OCI-LY1 (cell line): Measurements from ENCODE around the gene DDX51.

ENCODE experiments used
- EZH2 ChIP-seq: fragments of 200-600 bp; sonication (generic), shearing (Covaris generic); IDR thresholded peaks from 2 replicates; pipeline ENCODE4 v1.8.0; 2017; ENCODE audit warnings: borderline replicate concordance, mixed run types, mild to moderate bottlenecking, antibody characterized with exemption, low read length, moderate library complexity, mixed read lengths
- TF ChIP-seq, protein P1 (sequence below): fragments of 200-600 bp; sonication (generic), shearing (Covaris generic); IDR thresholded peaks from 2 replicates; pipeline ENCODE4 v1.5.1; 2017; ENCODE audit warnings: mild to moderate bottlenecking, antibody characterized with exemption, low read length, moderate library complexity, mixed read lengths

DNA sequence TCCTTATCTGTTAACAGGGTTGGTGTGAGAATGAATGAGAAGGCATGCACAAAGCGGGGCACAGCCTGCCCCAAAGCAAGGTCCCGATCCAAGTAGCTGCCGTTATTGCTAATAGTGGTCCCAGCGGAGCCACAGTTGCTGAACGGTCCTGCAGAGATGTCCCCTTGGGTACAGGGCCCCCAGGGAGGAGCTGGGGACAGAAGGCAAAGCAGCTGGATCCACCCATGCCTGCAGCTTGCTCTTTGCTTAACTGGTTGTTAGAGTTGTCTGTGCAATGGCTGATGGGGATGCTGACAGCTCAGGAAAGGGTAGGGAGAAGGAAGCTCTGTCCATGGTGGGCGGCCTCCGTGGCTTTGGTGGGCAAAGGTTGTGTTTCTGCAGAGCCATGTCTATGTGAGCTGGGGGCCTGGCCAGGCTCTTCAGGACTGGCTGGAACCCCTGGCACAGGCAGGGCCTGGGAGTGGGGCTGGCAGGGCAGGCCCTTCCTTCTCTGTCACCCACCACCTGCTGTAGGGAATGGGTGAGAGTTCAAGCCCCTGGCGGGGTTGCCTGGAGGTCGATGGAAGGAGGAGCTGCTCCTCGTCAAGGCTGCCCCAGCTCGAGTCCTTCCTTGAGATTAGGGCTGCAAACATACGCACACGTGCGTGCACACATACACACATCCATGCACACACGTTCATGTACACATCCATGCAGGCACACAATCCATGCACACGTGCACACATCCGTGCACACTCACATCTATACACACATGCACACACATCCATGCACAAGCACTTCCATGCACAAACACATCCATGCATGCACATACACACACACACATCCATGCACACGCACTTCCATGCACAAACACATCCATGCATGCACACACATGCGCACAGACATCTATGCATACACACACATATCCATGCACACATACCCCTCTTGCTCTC, 35.6 kb upstream of the DDX51 start:
- TF ChIP-seq, protein P1, sequence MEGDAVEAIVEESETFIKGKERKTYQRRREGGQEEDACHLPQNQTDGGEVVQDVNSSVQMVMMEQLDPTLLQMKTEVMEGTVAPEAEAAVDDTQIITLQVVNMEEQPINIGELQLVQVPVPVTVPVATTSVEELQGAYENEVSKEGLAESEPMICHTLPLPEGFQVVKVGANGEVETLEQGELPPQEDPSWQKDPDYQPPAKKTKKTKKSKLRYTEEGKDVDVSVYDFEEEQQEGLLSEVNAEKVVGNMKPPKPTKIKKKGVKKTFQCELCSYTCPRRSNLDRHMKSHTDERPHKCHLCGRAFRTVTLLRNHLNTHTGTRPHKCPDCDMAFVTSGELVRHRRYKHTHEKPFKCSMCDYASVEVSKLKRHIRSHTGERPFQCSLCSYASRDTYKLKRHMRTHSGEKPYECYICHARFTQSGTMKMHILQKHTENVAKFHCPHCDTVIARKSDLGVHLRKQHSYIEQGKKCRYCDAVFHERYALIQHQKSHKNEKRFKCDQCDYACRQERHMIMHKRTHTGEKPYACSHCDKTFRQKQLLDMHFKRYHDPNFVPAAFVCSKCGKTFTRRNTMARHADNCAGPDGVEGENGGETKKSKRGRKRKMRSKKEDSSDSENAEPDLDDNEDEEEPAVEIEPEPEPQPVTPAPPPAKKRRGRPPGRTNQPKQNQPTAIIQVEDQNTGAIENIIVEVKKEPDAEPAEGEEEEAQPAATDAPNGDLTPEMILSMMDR = no peak
- no peak for TF ChIP-seq EZH2
